HCT116 (cell line): Measurements from ENCODE around the gene PEX1. TPM values are rescaled to one million over a fixed set of nuclear protein-coding genes. Genes with fewer than 3 reads are reported as not detected.

Experiments
- ATAC-seq: fragments of 200-7000 bp; cut with Tn5 transposase; 2 replicates; pipeline ENCODE4 v1.9.1; 2020; ENCODE audit warnings: mild to moderate bottlenecking, moderate library complexity
- BruUV-seq: library from RNA; stranded (reverse); fragments of 400-500 nt; replicated peaks from 2 replicates; lab custom pipeline; 2021; lab: Mats Ljungman, UMichigan
- CTCF ChIA-PET: fragments of 300-600 bp; sonication (Branson Sonifier 250); formaldehyde crosslinking; loops from one replicate; lab custom pipeline; 2021; ENCODE audit warnings: antibody characterized with exemption; lab: Charles Lee
- POLR2A ChIA-PET: fragments of 300-600, 350-600 bp; sonication (Branson Sonifier 250); formaldehyde crosslinking; loops from one replicate; lab custom pipeline; 2021; ENCODE audit warnings: antibody characterized with exemption; lab: Charles Lee
- RAD21 ChIA-PET, 2 experiments: fragments of 300-600 bp; sonication (Branson Sonifier 250); formaldehyde crosslinking; loops; one replicate each; lab custom pipeline; 2023; ENCODE audit warnings: low total read pairs in 2 of 2; ENCODE audit not compliant: uncharacterized antibody in 2 of 2, unreplicated experiment in 2 of 2, low non-redundant PET in 1 of 2; lab: Charles Lee
- DNase-seq: peaks from one replicate; pipeline ENCODE4 v3.0.0-alpha.2; 2010; ENCODE audit warnings: low read depth, low spot score
- H2AFZ ChIP-seq: fragments of 200-600 bp; shearing (Covaris generic), sonication (generic); 2 replicates; pipeline ENCODE4 v1.6.1; 2017; ENCODE audit warnings: low read depth, mixed run types, mixed read lengths, antibody characterized with exemption, low read length; ENCODE audit not compliant: poor library complexity, severe bottlenecking
- H3K27ac ChIP-seq: 2 replicates; pipeline ENCODE4 v1.5.1; 2012; ENCODE audit warnings: low read depth, low read length
- H3K27me3 ChIP-seq: fragments of 200-600 bp; sonication (generic); 2 replicates; pipeline ENCODE4 v1.6.1; 2016; ENCODE audit warnings: mixed run types, low read length, mixed read lengths; ENCODE audit not compliant: insufficient read depth
- H3K36me3 ChIP-seq, 2 experiments: fragments of 200-500 bp in 1 of 2; fragments of 200-600 bp in 1 of 2; sonication (Bioruptor generic) in 1 of 2; sonication (generic) in 1 of 2; 2 replicates each; pipeline versions ENCODE4 v1.5.1 to v1.6.1; 2014 to 2016; ENCODE audit warnings: low read length in 2 of 2, inconsistent platforms in 1 of 2, mixed read lengths in 1 of 2, mixed run types in 1 of 2; ENCODE audit not compliant: insufficient read depth in 2 of 2, control insufficient read depth in 1 of 2
- H3K4me1 ChIP-seq, 2 experiments: fragments of 200-600 bp in 1 of 2; sonication (generic) in 1 of 2; 2 replicates each; pipeline versions ENCODE4 v1.5.1 to v1.6.1; 2012 to 2017; ENCODE audit warnings: low read length in 2 of 2, inconsistent platforms in 1 of 2, mild to moderate bottlenecking in 1 of 2, mixed read lengths in 1 of 2, mixed run types in 1 of 2, moderate library complexity in 1 of 2; ENCODE audit not compliant: insufficient read depth in 2 of 2, control insufficient read depth in 1 of 2
- H3K4me2 ChIP-seq: fragments of 200-600 bp; sonication (generic); 2 replicates; pipeline ENCODE4 v1.6.1; 2017; ENCODE audit warnings: mixed run types, low read length, mixed read lengths
- H3K4me3 ChIP-seq, 2 experiments: fragments of 200-600 bp in 1 of 2; sonication (generic) in 1 of 2; replicated peaks in 1 of 2; 2 replicates each; pipeline ENCODE4 v1.5.1; 2011 to 2016; ENCODE audit warnings: low read length in 2 of 2, control low read depth in 1 of 2, low read depth in 1 of 2, mild to moderate bottlenecking in 1 of 2, mixed read lengths in 1 of 2, mixed run types in 1 of 2
- H3K79me2 ChIP-seq: fragments of 200-600 bp; sonication (generic); 2 replicates; pipeline ENCODE4 v1.6.1; 2017; ENCODE audit warnings: mild to moderate bottlenecking, mixed run types, low read length, moderate library complexity, mixed read lengths; ENCODE audit not compliant: insufficient read depth
- H3K9ac ChIP-seq: fragments of 200-600 bp; sonication (generic); 2 replicates; pipeline ENCODE4 v1.6.1; 2016; ENCODE audit warnings: low read length, mixed read lengths
- H3K9me2 ChIP-seq: fragments of 200-600 bp; sonication (generic), shearing (Covaris generic); 2 replicates; pipeline ENCODE4 v1.6.1; 2017; ENCODE audit warnings: mixed run types, mild to moderate bottlenecking, moderate library complexity; ENCODE audit not compliant: insufficient read depth
- H3K9me3 ChIP-seq, 2 experiments: fragments of 200-500 bp in 1 of 2; fragments of 200-600 bp in 1 of 2; sonication (Bioruptor generic) in 1 of 2; sonication (generic) in 1 of 2; 2 replicates each; pipeline ENCODE4 v1.6.1; 2014 to 2017; ENCODE audit warnings: low read length in 2 of 2, mixed read lengths in 2 of 2, inconsistent platforms in 1 of 2, low read depth in 1 of 2, mild to moderate bottlenecking in 1 of 2, mixed run types in 1 of 2, moderate library complexity in 1 of 2; ENCODE audit not compliant: control insufficient read depth in 1 of 2, insufficient read depth in 1 of 2
- H4K20me1 ChIP-seq: fragments of 200-600 bp; sonication (generic), shearing (Covaris generic); 2 replicates; pipeline ENCODE4 v1.6.1; 2017; ENCODE audit warnings: mixed run types, mild to moderate bottlenecking, moderate library complexity; ENCODE audit not compliant: insufficient read depth
- CBX3 ChIP-seq: IDR thresholded peaks from 2 replicates; pipeline ENCODE4 v1.6.1; 2012; ENCODE audit warnings: low read depth
- EGR1 ChIP-seq: IDR thresholded peaks from 2 replicates; pipeline ENCODE4 v1.6.1; 2012; ENCODE audit warnings: low read depth
- ELF1 ChIP-seq: IDR thresholded peaks from 2 replicates; pipeline ENCODE4 v1.6.1; 2012; ENCODE audit warnings: low read depth, borderline replicate concordance
- EZH2 ChIP-seq: fragments of 200-600 bp; sonication (generic); IDR thresholded peaks from 2 replicates; pipeline ENCODE4 v1.6.1; 2017; ENCODE audit warnings: antibody characterized with exemption, mixed run types
- JUND ChIP-seq: IDR thresholded peaks from 2 replicates; pipeline ENCODE4 v1.6.1; 2012
- POLR2A ChIP-seq: IDR thresholded peaks from 2 replicates; pipeline ENCODE4 v1.7.0; 2011; ENCODE audit warnings: borderline replicate concordance; ENCODE audit not compliant: insufficient read depth, insufficient read length; ENCODE audit errors: extremely low read depth
- POLR2AphosphoS5 ChIP-seq: IDR thresholded peaks from 2 replicates; pipeline ENCODE4 v1.6.1; 2011; ENCODE audit warnings: mild to moderate bottlenecking, low read depth, low read length, moderate library complexity
- RAD21 ChIP-seq: IDR thresholded peaks from 2 replicates; pipeline ENCODE4 v1.6.1; 2012; ENCODE audit warnings: low read depth, mild to moderate bottlenecking
- SP1 ChIP-seq: IDR thresholded peaks from 2 replicates; pipeline ENCODE4 v1.6.1; 2012; ENCODE audit warnings: low read depth
- SRF ChIP-seq: IDR thresholded peaks from 2 replicates; pipeline ENCODE4 v1.6.1; 2012; ENCODE audit warnings: low read depth
- YY1 ChIP-seq: IDR thresholded peaks from 2 replicates; pipeline ENCODE4 v1.6.1; 2011; ENCODE audit warnings: low read length, low read depth, moderate library complexity, mild to moderate bottlenecking; ENCODE audit not compliant: insufficient replicate concordance; ENCODE audit errors: extremely low read depth
- intact Hi-C: fragments of 100-400 bp; cut with micrococcal nuclease; formaldehyde crosslinking; loops from 2 replicates; pipeline ENCODE4 v1.10.0; 2022
- total RNA-seq: library from RNA; stranded (reverse); gene quantifications from one replicate; pipeline ENCODE4 v1.2.1, GENCODE V29; 2021; ENCODE audit not compliant: unreplicated experiment
- TF ChIP-seq, protein P1 (sequence below), 3 experiments: fragments of 200-600 bp in 1 of 3; sonication (generic) in 1 of 3; IDR thresholded peaks in 2 of 3; conservative IDR thresholded peaks in 1 of 3; 2 replicates each; pipeline ENCODE4 v1.5.1; 2012 to 2017; ENCODE audit warnings: low read depth in 2 of 3, low read length in 2 of 3, antibody characterized with exemption in 1 of 3, borderline replicate concordance in 1 of 3, control low read depth in 1 of 3, mild to moderate bottlenecking in 1 of 3, mixed read lengths in 1 of 3, mixed run types in 1 of 3, moderate library complexity in 1 of 3; ENCODE audit not compliant: insufficient read depth in 1 of 3
- TF ChIP-seq, protein P2 (sequence below): IDR thresholded peaks from 2 replicates; pipeline ENCODE4 v1.6.1; 2012

Gene PEX1
- total RNA-seq, 1 experiment from 2014 or later = 13.1 TPM

DNA sequence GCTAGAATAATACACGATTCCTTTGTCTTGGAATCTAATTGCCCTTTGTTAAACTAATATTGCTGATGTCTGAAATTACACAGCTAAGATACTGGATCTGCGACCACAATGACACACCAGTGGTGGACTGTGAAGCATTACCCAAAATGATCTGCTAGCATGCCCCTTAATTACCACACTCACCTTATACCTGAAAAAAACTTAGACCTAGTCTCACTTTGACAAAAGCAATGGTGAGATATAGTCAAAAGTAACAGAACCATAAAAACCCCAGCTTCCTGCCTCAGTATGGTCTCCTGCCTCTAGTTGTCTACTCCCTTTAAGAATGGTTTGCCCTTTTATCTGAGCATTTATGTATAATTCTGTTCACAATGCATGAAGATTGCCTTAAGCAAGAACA lies 29.8 kb downstream of the PEX1 start:
- Histone ChIP-seq H3K4me2 (no peak overlapping the region), H3K36me3 (peaks cover 0 to 23% of the 10 kb centered on the region in 2 experiments; a peak in 2 of 4 replicates), H3K9me2 (no peaks in the 10 kb centered on the region), H3K27ac (no peak overlapping the region), H3K27me3 (no peaks in the 10 kb centered on the region), H3K4me3 (no peak overlapping the region), H3K4me1 (no peaks in the 10 kb centered on the region), H2AFZ (no peak overlapping the region), H3K79me2 (no peaks in the 10 kb centered on the region), H4K20me1 (no peaks in the 10 kb centered on the region), H3K9me3 (no peaks in the 10 kb centered on the region), H3K9ac (no peak overlapping the region)
- intact Hi-C loops = no loop called here
- no peak for ATAC-seq
- RAD21 ChIA-PET = no interaction called here
- TF ChIP-seq JUND (no peak), ELF1 (no peak), SP1 (no peak), POLR2AphosphoS5 (no peak)
- TF ChIP-seq, protein P1, sequence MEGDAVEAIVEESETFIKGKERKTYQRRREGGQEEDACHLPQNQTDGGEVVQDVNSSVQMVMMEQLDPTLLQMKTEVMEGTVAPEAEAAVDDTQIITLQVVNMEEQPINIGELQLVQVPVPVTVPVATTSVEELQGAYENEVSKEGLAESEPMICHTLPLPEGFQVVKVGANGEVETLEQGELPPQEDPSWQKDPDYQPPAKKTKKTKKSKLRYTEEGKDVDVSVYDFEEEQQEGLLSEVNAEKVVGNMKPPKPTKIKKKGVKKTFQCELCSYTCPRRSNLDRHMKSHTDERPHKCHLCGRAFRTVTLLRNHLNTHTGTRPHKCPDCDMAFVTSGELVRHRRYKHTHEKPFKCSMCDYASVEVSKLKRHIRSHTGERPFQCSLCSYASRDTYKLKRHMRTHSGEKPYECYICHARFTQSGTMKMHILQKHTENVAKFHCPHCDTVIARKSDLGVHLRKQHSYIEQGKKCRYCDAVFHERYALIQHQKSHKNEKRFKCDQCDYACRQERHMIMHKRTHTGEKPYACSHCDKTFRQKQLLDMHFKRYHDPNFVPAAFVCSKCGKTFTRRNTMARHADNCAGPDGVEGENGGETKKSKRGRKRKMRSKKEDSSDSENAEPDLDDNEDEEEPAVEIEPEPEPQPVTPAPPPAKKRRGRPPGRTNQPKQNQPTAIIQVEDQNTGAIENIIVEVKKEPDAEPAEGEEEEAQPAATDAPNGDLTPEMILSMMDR (IDR thresholded peaks at IDR 0.05 in 2 of 3, conservative IDR thresholded peaks at IDR 0.05 in 1 of 3; ENCODE audit: borderline replicate concordance in 1 of 3, insufficient read depth in 1 of 3, low read depth in 2 of 3, low read length in 2 of 3) = no peak
- POLR2A ChIA-PET = no interaction called here
- BruUV-seq = no TSS peak
- CTCF ChIA-PET = no interaction called here
- DNase-seq = no peak

DNA sequence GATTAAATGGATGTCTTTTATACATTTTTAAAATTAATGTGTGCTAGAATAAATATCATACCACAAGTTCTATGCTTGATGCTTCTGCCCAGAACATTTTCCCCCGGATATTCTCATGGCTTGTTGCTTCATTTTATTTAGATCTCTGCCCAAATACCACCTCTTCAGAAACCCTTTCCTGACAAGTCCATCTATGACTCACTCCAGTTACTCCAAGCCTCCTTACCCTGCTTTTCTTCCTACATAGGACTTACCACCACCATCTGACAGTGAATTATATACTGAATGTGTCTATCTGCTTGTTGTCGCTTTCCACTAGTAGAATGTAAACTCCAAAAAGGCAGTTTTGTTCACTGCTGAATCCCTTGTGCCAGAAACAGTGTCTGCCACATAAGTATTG lies 31.4 kb downstream of the PEX1 start:
- Histone ChIP-seq H3K9ac (no peak overlapping the region), H3K9me2 (no peaks in the 10 kb centered on the region), H3K27me3 (no peaks in the 10 kb centered on the region), H3K36me3 (peaks cover 0 to 14% of the 10 kb centered on the region in 2 experiments; a peak in 3 of 4 replicates), H3K27ac (no peak overlapping the region), H3K79me2 (no peaks in the 10 kb centered on the region), H3K4me2 (no peak overlapping the region)
- no TSS peak for BruUV-seq
- RAD21 ChIA-PET = no interaction called here
- intact Hi-C loops = no loop called here
- TF ChIP-seq, protein P2, sequence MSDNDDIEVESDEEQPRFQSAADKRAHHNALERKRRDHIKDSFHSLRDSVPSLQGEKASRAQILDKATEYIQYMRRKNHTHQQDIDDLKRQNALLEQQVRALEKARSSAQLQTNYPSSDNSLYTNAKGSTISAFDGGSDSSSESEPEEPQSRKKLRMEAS = no peak
- TF ChIP-seq EZH2 (no peak), CBX3 (no peak), SRF (no peak), YY1 (no peak), EGR1 (no peak), RAD21 (no peak), POLR2A (no peak)
- TF ChIP-seq, all 23 proteins: peak for 0
- POLR2A ChIA-PET = no interaction called here
- DNase-seq (no peak), ATAC-seq (no peak)
- no peaks in the 10 kb centered on the region for H4K20me1 ChIP-seq
- no peak overlapping the region for H2AFZ ChIP-seq
- CTCF ChIA-PET = no interaction called here
- no peak overlapping the region for H3K4me3 ChIP-seq
- no peaks in the 10 kb centered on the region for H3K4me1 ChIP-seq
- H3K9me3 ChIP-seq = no peaks in the 10 kb centered on the region
